ENCODE results near the gene GEMIN8. TPM values are rescaled to one million over a fixed set of nuclear protein-coding genes. Genes with fewer than 3 reads are reported as not detected.

GEMIN8 gene
- total and polyA plus RNA-seq, 2 of the 8 experiments (the other 6 are each of a cell fraction or from before 2014, with no cell fraction given): 18.2 to 31.4 TPM

- Histone ChIP-seq H4K20me1 (replicated peaks in 1 of 2; ENCODE audit: control insufficient read depth in 1 of 2, insufficient read depth in 2 of 2, low read length in 2 of 2) (no peaks in the 10 kb centered on the region), H3K27ac (ENCODE audit: low read depth, low read length) (no peak overlapping the region), H2AK5ac (ENCODE audit: low read depth, low read length) (no peak overlapping the region), H3K4me1 (replicated peaks in 1 of 4; ENCODE audit: control insufficient read depth in 3 of 4, insufficient read depth in 4 of 4, low read length in 3 of 4) (no peaks in the 10 kb centered on the region), H3K4me2 (ENCODE audit: insufficient read depth in 1 of 2, low read depth in 2 of 2, low read length in 2 of 2) (no peak overlapping the region), H4K8ac (ENCODE audit: extremely low read depth, insufficient read depth, low read length) (no peak overlapping the region), H3K36me3 (ENCODE audit: control insufficient read depth in 2 of 4, insufficient read depth in 4 of 4, low read length in 3 of 4) (no peaks in the 10 kb centered on the region), H3K14ac (ENCODE audit: insufficient read length) (no peak overlapping the region), H2BK12ac (ENCODE audit: low read depth, low read length) (no peak overlapping the region), H2BK5ac (ENCODE audit: low read depth, low read length) (no peak overlapping the region), H3K23ac (ENCODE audit: insufficient read length) (no peak overlapping the region), H3K79me2 (ENCODE audit: control insufficient read depth in 1 of 2, insufficient read depth in 2 of 2, low read length in 2 of 2) (no peaks in the 10 kb centered on the region), H3K4ac (replicated peaks; ENCODE audit: insufficient read length, low read depth, low read length) (no peak overlapping the region), H2BK15ac (ENCODE audit: low read length) (no peak overlapping the region), H4K91ac (replicated peaks; ENCODE audit: insufficient read length, low read length) (no peak overlapping the region), H3K9me3 (ENCODE audit: insufficient read depth in 2 of 2, low read depth in 1 of 2, low read length in 1 of 2) (no peaks in the 10 kb centered on the region), H2AFZ (ENCODE audit: low read length) (no peak overlapping the region), H3K56ac (replicated peaks; ENCODE audit: insufficient read length, low read depth, low read length) (no peak overlapping the region), H2BK120ac (replicated peaks; ENCODE audit: low read depth, low read length) (no peak overlapping the region), H2BK20ac (ENCODE audit: low read length) (no peak overlapping the region), H4K5ac (ENCODE audit: insufficient read length, low read depth, low read length) (no peak overlapping the region), H3K23me2 (ENCODE audit: low read depth, low read length) (no peaks in the 10 kb centered on the region), H3K18ac (ENCODE audit: extremely low read depth, low read length) (no peak overlapping the region), H3K9ac (replicated peaks in 1 of 4; ENCODE audit: extremely low read depth in 1 of 4, low read depth in 3 of 4, low read length in 3 of 4) (no peak overlapping the region), H3K4me3 (ENCODE audit: extremely low read depth in 1 of 4, insufficient read depth in 2 of 4, low read depth in 3 of 4, low read length in 4 of 4) (no peak overlapping the region), H3K27me3 (replicated peaks in 1 of 4; ENCODE audit: control insufficient read depth in 3 of 4, extremely low read depth in 1 of 4, insufficient read depth in 3 of 4, low read length in 3 of 4) (no peaks in the 10 kb centered on the region), H3K79me1 (ENCODE audit: low read depth, low read length) (no peaks in the 10 kb centered on the region)
- FAIRE-seq: peak; percentile 70
- 35% methylated on average over 3 of the region's 3 CpGs; no CpG with 5 or more reads in 1 of the 2 experiments for WGBS, 2 experiments (ENCODE audit: extremely low coverage in 1 of 2, insufficient coverage in 1 of 2, insufficient read length in 1 of 2, insufficient replicate concordance in 2 of 2, low coverage in 1 of 2, low lambda C conversion rate in 2 of 2, missing lambda C conversion rate in 1 of 2)
- CTCF ChIA-PET (ENCODE audit: partially characterized antibody): interaction anchor here (1.2 to 2.2 kb wide), 5 partner anchors 11 to 498 kb away, joined by 3 to 10 read pairs (median 3); partner anchors contain the start of gene GLRA2
- no peak for DNase-seq (ENCODE audit: low read depth in 1 of 2, low spot score in 2 of 2)
- POLR2A ChIA-PET (ENCODE audit: partially characterized antibody): no interaction called here
- TF ChIP-seq CREB1 (IDR thresholded peaks at IDR 0.05) (no peak), RAD21 (IDR thresholded peaks at IDR 0.05 in 1 of 2, conservative IDR thresholded peaks at IDR 0.05 in 1 of 2; ENCODE audit: low read depth in 2 of 2, low read length in 2 of 2) (peak; percentile 72 to 77), EP300 (IDR thresholded peaks at IDR 0.05; ENCODE audit: borderline replicate concordance in 1 of 2, low read depth in 2 of 2, low read length in 2 of 2) (no peak), SRF (IDR thresholded peaks at IDR 0.05; ENCODE audit: low read depth, low read length) (no peak), EGR1 (IDR thresholded peaks at IDR 0.05; ENCODE audit: borderline replicate concordance, low read depth, low read length) (no peak), TAF1 (IDR thresholded peaks at IDR 0.05; ENCODE audit: low read depth, low read length) (no peak), CTCF (IDR thresholded peaks at IDR 0.05; ENCODE audit: control extremely low read depth in 1 of 3, insufficient read depth in 1 of 3, low read depth in 1 of 3, low read length in 3 of 3) (peak in 2 of 3 experiments; percentile 27 to 40; a peak in 2 of 4 replicates), CEBPB (IDR thresholded peaks at IDR 0.05; ENCODE audit: low read depth, low read length) (no peak), HDAC2 (IDR thresholded peaks at IDR 0.05; ENCODE audit: borderline replicate concordance in 1 of 2, low read depth in 2 of 2, low read length in 2 of 2) (no peak), SP1 (IDR thresholded peaks at IDR 0.05; ENCODE audit: low read depth, low read length) (no peak), EZH2 (IDR thresholded peaks at IDR 0.05; ENCODE audit: low read depth, low read length, severe bottlenecking) (no peak)
Observed at GRCh38 chrX:14039344-14039743, 9.7 kb upstream of the GEMIN8 start.

All from H1 (cell line).